ENCODE data around the gene OTOG.

The OTOG gene

GRCh38 chr11:17558025-17558780 lies 11.1 kb downstream of the OTOG start:
- peaks cover 17% of the 10 kb centered on the region for H3K27me3 ChIP-seq (ENCODE audit: insufficient read depth, low read length, poor library complexity)
- H3K4me1 ChIP-seq (ENCODE audit: insufficient read depth, low read length), result no peaks in the 10 kb centered on the region
- no peaks in the 10 kb centered on the region for H3K9me3 ChIP-seq (ENCODE audit: insufficient read depth, low read length, severe bottlenecking)
- no peak overlapping the region for H3K9ac ChIP-seq (ENCODE audit: low read depth, low read length)
- H3K27ac ChIP-seq (ENCODE audit: low read length), result no peak overlapping the region
- ATAC-seq (ENCODE audit: insufficient read depth, low read depth) (peak; percentile 62; the same call in 2 of the 3 replicates), DNase-seq (no peak)
- H2AFZ ChIP-seq (ENCODE audit: low read depth, low read length), result no peak overlapping the region
- H4K20me1 ChIP-seq (ENCODE audit: insufficient read depth, low read length), result no peaks in the 10 kb centered on the region
- H3K36me3 ChIP-seq (ENCODE audit: insufficient read depth, low read length), result no peaks in the 10 kb centered on the region
- no peaks in the 10 kb centered on the region for H3K79me2 ChIP-seq (ENCODE audit: insufficient read depth, low read length)
- H3K4me2 ChIP-seq (ENCODE audit: insufficient read depth, low read length), result no peak overlapping the region
- H3K4me3 ChIP-seq (ENCODE audit: low read depth in 1 of 2, low read length in 2 of 2), result no peak overlapping the region
- TF ChIP-seq EZH2 (IDR thresholded peaks at IDR 0.05; ENCODE audit: borderline replicate concordance, low read depth, low read length, severe bottlenecking), result no peak
- TF ChIP-seq CTCF (IDR thresholded peaks at IDR 0.05; ENCODE audit: borderline replicate concordance, extremely low read depth, low read length, poor library complexity, severe bottlenecking), result no peak

- Histone ChIP-seq H3K27me3 (ENCODE audit: insufficient read depth, low read length, poor library complexity) (peaks cover 17% of the 10 kb centered on the region), H3K27ac (ENCODE audit: low read length) (no peak overlapping the region), H3K4me2 (ENCODE audit: insufficient read depth, low read length) (no peak overlapping the region), H2AFZ (ENCODE audit: low read depth, low read length) (no peak overlapping the region), H3K79me2 (ENCODE audit: insufficient read depth, low read length) (no peaks in the 10 kb centered on the region), H4K20me1 (ENCODE audit: insufficient read depth, low read length) (no peaks in the 10 kb centered on the region), H3K9me3 (ENCODE audit: insufficient read depth, low read length, severe bottlenecking) (no peaks in the 10 kb centered on the region), H3K4me3 (ENCODE audit: low read depth in 1 of 2, low read length in 2 of 2) (no peak overlapping the region), H3K4me1 (ENCODE audit: insufficient read depth, low read length) (no peaks in the 10 kb centered on the region), H3K9ac (ENCODE audit: low read depth, low read length) (no peak overlapping the region), H3K36me3 (ENCODE audit: insufficient read depth, low read length) (no peaks in the 10 kb centered on the region)
- DNase-seq (no peak), ATAC-seq (ENCODE audit: insufficient read depth, low read depth) (no peak)
- no peak for TF ChIP-seq EZH2 (IDR thresholded peaks at IDR 0.05; ENCODE audit: borderline replicate concordance, low read depth, low read length, severe bottlenecking)
- no peak for TF ChIP-seq CTCF (IDR thresholded peaks at IDR 0.05; ENCODE audit: borderline replicate concordance, extremely low read depth, low read length, poor library complexity, severe bottlenecking)
Measured at GRCh38 chr11:17558916-17559315, 11.9 kb downstream of the OTOG start.

- no peak for DNase-seq
- Histone ChIP-seq H3K36me3 (ENCODE audit: insufficient read depth, low read length) (no peaks in the 10 kb centered on the region), H3K4me3 (ENCODE audit: low read depth in 1 of 2, low read length in 2 of 2) (no peak overlapping the region), H3K4me1 (ENCODE audit: insufficient read depth, low read length) (no peaks in the 10 kb centered on the region), H3K79me2 (ENCODE audit: insufficient read depth, low read length) (no peaks in the 10 kb centered on the region), H3K9ac (ENCODE audit: low read depth, low read length) (no peak overlapping the region), H4K20me1 (ENCODE audit: insufficient read depth, low read length) (no peaks in the 10 kb centered on the region), H3K9me3 (ENCODE audit: insufficient read depth, low read length, severe bottlenecking) (no peaks in the 10 kb centered on the region), H3K4me2 (ENCODE audit: insufficient read depth, low read length) (no peak overlapping the region), H3K27me3 (ENCODE audit: insufficient read depth, low read length, poor library complexity) (peaks cover 11% of the 10 kb centered on the region), H3K27ac (ENCODE audit: low read length) (no peak overlapping the region), H2AFZ (ENCODE audit: low read depth, low read length) (no peak overlapping the region)
- TF ChIP-seq CTCF (IDR thresholded peaks at IDR 0.05; ENCODE audit: borderline replicate concordance, extremely low read depth, low read length, poor library complexity, severe bottlenecking) (no peak), EZH2 (IDR thresholded peaks at IDR 0.05; ENCODE audit: borderline replicate concordance, low read depth, low read length, severe bottlenecking) (no peak)
- no peak for ATAC-seq (ENCODE audit: insufficient read depth, low read depth)
Measured at GRCh38 chr11:17559341-17560087, 12.5 kb downstream of the OTOG start.
